ENCODE measurements around the gene LAPTM5. TPM values are rescaled to one million over a fixed set of nuclear protein-coding genes. Genes with fewer than 3 reads are reported as not detected.
"Not testable (repeated sequence)": the region's sequence is repeated elsewhere in the genome, so short reads cannot be mapped to it uniquely, and the experiment has no call there.

The LAPTM5 gene
- total RNA-seq, 1 experiment from 2014 or later = 0.30 TPM

- no peaks in the 10 kb centered on the region for H3K27me3 ChIP-seq
- H3K4me3 ChIP-seq = no peak overlapping the region
- no peaks in the 10 kb centered on the region for H3K9me3 ChIP-seq
- no peaks in the 10 kb centered on the region for H3K36me3 ChIP-seq
- DNase-seq = no peak
These were observed 20.3 kb upstream of the LAPTM5 start for GRCh38 chr1:30777904-30778153.

- no peaks in the 10 kb centered on the region for H3K9me3 ChIP-seq
- H3K36me3 ChIP-seq = no peaks in the 10 kb centered on the region
- no peaks in the 10 kb centered on the region for H3K27me3 ChIP-seq
- no peak for DNase-seq
- H3K4me3 ChIP-seq = no peak overlapping the region
These were observed 19.7 kb upstream of the LAPTM5 start for GRCh38 chr1:30777060-30777903.

DNA sequence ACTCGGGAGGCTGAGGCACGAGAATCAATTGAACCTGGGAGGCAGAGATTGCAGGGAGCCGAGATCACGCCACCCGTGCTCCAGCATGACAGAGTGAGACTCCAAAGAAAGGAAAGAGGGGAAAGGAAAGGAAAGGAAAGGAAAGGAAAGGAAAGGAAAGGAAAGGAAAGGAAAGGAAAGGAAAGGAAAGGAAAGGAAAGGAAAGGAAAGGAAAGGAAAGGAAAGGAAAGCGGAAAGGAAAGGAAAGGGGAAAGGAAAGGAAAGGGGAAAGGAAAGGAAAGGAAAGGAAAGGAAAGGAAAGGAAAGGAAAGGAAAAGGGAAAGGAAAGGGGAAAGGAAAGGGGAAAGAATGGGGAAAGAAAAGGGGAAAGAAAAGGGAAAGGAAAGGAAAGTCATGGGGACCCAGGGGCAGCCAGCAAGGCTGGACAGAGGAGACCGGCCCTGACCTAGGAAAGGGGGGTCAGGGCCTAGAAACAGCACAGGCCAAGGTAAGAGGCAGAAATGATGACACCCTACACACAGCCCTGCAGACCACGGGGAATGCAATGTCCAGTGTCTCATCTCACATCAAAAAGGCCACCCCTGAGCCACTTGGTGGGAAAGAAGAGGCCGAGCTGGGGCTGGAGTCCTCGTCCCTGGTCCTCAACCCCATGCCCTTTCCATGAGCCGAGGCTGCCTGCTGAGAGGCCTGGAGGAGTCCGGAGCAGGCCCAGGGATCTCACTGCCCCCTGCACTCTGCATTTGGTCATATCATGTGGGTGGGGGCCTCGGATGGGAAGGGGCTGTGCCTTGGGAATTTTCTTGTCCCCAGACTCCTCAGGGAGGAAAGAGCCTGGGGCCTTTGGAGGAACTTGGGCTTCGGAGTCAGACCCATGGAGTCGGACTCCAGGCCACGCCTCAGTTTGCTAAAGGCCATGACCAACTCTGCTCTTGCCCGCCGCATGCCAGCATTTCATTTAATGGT lies 18.8 kb upstream of the LAPTM5 start:
- Histone ChIP-seq H3K4me3 (no peak overlapping the region), H3K27me3 (no peaks in the 10 kb centered on the region), H3K9me3 (no peaks in the 10 kb centered on the region), H3K36me3 (no peaks in the 10 kb centered on the region)
- DNase-seq = no peak

- no peaks in the 10 kb centered on the region for H3K9me3 ChIP-seq
- H3K27me3 ChIP-seq = no peaks in the 10 kb centered on the region
- no peaks in the 10 kb centered on the region for H3K36me3 ChIP-seq
- H3K4me3 ChIP-seq = no peak overlapping the region
- no peak for DNase-seq
These were observed 17.9 kb upstream of the LAPTM5 start for GRCh38 chr1:30775433-30775975.

DNA sequence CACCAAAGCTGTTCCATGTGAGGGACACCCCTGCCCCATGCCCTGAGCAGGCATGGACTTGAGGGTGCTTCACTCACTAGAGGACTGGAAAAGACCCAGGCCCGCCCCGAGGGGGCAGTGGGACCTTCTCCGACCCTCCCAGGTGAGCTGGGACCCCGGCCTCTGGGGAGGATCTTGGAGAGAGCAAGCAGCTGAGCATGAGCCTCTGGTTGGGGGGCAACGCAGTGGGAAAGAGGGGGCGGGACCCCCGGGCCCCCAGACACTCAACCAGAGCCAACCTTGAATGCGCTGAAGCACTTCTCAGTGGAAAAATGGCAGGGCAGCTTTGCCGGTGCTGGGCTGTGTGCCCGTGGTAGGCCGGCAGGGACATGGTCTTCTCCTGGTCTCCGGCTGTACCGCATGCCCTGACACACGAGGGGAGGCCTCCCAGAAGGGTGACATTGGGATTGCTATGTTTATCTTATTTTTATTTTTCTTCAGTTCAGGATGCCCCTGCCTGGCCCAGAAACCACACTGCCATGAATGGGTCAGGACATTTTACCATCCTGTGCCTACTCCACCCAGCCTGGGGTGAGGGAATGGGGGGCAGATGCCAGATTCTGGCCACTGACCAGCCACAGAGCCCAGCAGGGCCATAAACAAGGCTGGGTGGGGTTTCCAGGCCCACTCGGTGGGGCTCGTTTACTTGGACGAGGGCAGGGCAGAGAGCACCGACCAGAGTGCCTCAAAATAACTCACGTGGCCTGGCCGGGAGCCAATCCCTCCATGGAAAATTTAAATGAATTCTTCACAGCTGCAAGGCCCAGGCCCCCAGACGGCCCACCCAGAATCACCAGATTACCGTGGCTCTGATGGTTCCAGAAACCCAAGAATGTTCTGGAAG lies 17.2 kb upstream of the LAPTM5 start:
- no peaks in the 10 kb centered on the region for H3K27me3 ChIP-seq
- no peaks in the 10 kb centered on the region for H3K36me3 ChIP-seq
- no peak overlapping the region for H3K4me3 ChIP-seq
- DNase-seq = no peak
- H3K9me3 ChIP-seq = no peaks in the 10 kb centered on the region

DNA sequence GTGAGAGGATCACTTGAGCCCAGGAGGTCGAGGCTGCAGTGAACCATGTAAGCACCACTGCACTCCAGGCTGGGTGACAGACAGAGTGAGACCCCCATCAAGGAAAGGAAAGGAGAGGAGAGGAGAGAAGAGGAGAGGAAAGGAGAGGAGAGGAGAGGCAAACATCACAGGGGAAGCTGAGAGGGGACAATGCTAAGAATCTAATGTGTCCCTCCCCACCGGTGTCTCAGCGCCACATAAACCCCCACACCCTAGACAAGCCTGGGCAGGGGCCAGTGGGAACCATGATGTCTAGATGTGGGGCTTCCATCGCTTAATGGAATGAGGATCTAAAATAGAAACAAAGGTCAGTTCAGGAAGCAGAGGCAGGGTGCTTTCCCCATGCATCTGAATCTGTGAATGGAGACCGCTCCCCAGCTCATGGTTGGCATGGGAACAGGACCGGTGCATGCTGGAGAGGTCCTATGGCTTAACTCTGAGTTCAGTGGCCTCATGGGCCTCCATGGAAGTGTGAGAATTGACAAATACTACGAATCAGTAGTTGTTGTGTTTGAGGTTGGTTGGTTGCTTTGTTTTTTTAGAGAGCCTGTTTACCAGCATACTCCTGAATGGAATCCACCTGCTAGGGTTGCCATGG lies 16.3 kb upstream of the LAPTM5 start:
- no peak for DNase-seq
- Histone ChIP-seq H3K36me3 (no peaks in the 10 kb centered on the region), H3K9me3 (no peaks in the 10 kb centered on the region), H3K27me3 (no peaks in the 10 kb centered on the region), H3K4me3 (no peak overlapping the region)

GRCh38 chr1:30771005-30771404 lies 13.4 kb upstream of the LAPTM5 start:
- Histone ChIP-seq H3K4me3 (no peak overlapping the region), H3K36me3 (no peaks in the 10 kb centered on the region), H3K27me3 (no peaks in the 10 kb centered on the region), H3K9me3 (no peaks in the 10 kb centered on the region)
- DNase-seq = no peak

DNA sequence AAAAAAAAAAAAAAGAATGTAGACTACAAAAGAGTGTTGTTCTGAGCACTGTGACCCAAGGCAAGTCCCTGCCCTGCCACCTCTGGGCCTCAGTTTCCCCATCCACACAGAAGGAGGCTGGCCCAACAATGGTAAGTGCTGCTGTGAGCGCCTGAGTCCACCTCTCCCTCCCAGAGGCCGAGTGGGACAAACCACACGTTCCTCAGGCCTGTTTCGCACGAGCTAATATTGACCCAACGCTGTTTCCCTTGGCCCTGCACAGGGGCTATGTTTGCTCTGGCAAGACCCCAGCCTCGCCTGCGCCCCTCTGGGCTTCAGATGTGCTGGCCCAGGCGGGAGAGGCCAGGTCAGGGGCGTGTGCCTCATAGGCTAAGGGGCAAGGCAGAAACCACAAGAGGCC lies 12.6 kb upstream of the LAPTM5 start:
- no peaks in the 10 kb centered on the region for H3K9me3 ChIP-seq
- no peak overlapping the region for H3K4me3 ChIP-seq
- H3K36me3 ChIP-seq = no peaks in the 10 kb centered on the region
- H3K27me3 ChIP-seq = no peaks in the 10 kb centered on the region
- no peak for DNase-seq

DNA sequence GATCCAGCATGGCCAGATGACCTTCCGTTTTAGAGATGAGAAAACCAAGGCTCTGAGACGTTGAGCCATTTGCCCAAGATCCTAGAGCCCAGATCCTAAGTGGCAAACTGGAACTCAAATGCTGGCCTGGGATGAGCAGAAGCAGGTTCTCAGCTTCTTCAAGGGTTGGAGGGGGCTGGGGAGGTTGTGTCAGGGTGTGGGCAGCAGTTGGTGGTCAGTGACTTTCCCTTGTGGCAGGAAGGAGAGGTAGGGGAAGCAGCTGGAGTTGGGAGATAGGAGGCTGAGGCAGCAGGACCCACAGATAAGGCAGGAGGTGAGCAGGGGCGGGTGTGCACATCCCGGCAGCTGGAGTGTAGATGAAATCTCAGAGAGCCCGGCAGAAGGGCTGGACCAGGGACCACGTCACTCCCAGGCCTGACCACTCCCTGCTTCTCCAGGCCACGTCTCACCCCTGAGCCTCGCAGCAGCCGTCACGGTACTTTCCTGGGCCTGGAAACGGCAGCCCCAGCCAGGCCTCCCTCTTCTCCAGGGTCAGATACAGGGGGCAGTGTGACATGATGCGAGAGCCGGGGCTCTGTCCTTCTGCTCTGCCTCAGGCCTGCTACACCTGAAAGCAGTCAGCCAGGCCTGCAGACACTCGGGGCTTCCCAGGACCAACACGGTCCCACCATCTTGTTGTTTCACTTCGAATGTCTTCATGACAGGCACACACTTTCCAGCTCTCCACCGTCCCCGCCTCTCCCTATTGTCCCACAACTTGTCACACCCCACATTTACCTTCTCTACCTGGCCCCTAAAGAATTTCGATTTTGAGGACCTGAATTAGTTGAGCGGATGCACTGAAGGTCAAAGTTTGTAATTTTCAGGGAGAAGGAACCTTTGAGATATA lies 11.5 kb upstream of the LAPTM5 start:
- DNase-seq = no peak
- no peak overlapping the region for H3K4me3 ChIP-seq
- no peaks in the 10 kb centered on the region for H3K36me3 ChIP-seq
- no peaks in the 10 kb centered on the region for H3K9me3 ChIP-seq
- no peaks in the 10 kb centered on the region for H3K27me3 ChIP-seq

DNA sequence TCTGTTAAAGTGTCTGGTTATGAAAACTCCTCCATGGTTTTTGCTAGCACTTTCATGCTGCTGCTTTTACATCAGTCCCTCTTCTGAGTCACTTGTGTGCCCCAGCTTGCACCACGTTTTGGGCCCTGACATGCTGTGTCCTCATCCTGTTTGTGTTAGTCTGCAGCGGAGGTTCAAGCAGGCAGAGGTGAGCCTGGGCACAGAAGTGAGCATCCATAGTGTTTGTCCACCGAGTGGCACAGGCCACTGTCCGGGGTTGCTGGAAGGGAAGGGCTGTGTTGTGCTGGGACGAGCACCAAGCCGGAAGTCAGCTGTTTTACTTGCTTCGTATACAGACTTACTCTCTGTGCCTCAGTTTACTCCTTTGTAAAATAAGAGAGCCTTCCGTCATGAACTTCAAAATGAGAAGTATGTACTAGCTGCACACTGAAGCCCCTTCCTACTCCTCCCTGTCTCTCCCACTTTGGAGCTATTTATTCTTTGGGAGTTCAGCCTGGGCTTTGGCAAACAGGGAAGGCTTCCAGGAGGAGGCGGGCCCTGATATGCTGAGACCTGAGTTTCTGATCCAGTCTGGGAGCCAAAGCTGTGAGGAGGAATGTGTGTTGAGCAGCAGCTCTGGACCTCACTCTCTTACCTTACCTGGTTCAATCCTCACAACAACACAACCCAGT lies 10.7 kb upstream of the LAPTM5 start:
- no peak overlapping the region for H3K4me3 ChIP-seq
- no peaks in the 10 kb centered on the region for H3K27me3 ChIP-seq
- no peaks in the 10 kb centered on the region for H3K9me3 ChIP-seq
- no peaks in the 10 kb centered on the region for H3K36me3 ChIP-seq
- DNase-seq = no peak

GRCh38 chr1:30766948-30767347 lies 9.4 kb upstream of the LAPTM5 start:
- DNase-seq, H3K9me3 ChIP-seq, H3K36me3 ChIP-seq, H3K4me3 ChIP-seq, H3K27me3 ChIP-seq: not testable (repeated sequence)

DNA sequence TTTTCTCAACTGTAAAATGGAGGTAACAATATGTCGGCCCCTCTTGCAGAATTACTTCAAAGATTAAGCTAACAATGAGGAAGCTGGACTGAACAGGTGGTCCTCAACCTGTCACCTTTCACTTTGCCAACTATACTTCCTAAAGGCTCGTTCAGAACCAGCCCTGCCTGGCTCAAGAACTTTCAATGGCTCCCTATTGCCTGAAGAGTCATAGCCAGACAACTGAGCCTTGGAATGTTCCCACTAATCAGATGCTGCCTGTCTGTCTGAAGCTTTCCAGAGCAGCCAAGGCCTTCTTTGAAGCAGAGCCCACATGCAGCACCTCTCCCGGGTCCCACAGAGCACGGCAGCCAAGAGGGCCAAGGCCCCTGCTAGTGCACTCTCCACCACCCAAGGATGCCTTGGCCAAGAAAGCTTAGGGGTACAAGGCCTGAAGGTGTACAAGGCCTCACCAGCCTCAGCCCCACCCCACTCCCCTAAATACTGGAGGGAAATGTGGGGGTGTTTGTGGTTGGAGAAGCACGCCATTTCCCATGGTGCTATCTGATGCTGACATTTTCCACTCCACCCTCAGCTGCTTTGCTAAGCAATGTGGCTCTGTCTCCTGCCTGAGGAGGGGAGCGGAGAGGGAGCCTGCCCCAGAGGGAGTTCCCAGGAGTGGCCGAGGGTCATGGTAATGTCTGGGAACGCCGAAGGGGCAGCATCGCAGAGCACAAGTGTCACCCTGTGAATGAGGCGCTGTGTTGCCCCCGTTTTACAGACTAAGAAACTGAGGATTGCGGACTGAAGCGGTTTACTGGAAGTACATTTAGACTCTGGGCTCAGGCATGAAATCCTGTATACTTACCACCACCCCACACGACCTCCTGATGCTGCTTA lies 8.2 kb upstream of the LAPTM5 start:
- Histone ChIP-seq H3K27me3 (no peaks in the 10 kb centered on the region), H3K36me3 (no peaks in the 10 kb centered on the region), H3K4me3 (no peak overlapping the region), H3K9me3 (no peaks in the 10 kb centered on the region)
- no peak for DNase-seq

- no peaks in the 10 kb centered on the region for H3K27me3 ChIP-seq
- no peaks in the 10 kb centered on the region for H3K36me3 ChIP-seq
- H3K9me3 ChIP-seq = no peaks in the 10 kb centered on the region
- no peak overlapping the region for H3K4me3 ChIP-seq
- no peak for DNase-seq
These were observed 7.5 kb upstream of the LAPTM5 start for GRCh38 chr1:30764939-30765555.

DNA sequence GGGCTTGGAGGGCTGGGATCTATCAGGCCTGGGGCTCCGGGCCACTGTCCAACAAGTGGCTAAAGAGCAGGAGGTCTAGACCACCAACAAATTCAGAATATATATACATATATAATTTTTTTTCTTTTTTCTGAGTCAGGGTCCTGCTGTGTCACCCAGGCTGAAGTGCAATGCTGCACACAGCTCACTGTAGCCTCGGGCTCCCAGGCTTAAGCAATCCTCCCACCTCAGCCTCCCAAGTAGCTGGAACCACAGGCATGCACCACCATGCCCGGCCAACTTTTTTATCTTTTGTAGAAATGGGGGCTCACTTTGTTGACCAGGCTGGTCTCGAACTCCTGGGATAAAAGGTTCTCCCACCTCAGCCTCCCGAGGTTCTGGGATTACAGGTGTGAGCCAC lies 6.8 kb upstream of the LAPTM5 start:
- Histone ChIP-seq H3K27me3 (no peaks in the 10 kb centered on the region), H3K4me3 (no peak overlapping the region)

More for the DNA sequence above, 6.8 kb upstream of the LAPTM5 start:
- Histone ChIP-seq H3K36me3 (no peaks in the 10 kb centered on the region), H3K9me3 (no peaks in the 10 kb centered on the region)
- DNase-seq = no peak
